Upper lobe of left lung (tissue), 4 donors: Measurements from ENCODE around the gene ABCA7.

Source experiments
- EP300 ChIP-seq, 4 donors: sonication (generic); formaldehyde crosslinking; IDR thresholded peaks; one replicate each; pipeline ENCODE4 v1.5.1; 2017; ENCODE audit warnings: antibody characterized with exemption in 4 of 4, control low read depth in 2 of 4
- POLR2A ChIP-seq, 4 donors: fragments of 450-650 bp; IDR thresholded peaks; one replicate each; pipeline ENCODE4 v1.5.1; 2016 to 2017; ENCODE audit warnings: antibody characterized with exemption in 4 of 4, mild to moderate bottlenecking in 2 of 4
- POLR2AphosphoS5 ChIP-seq, 2 donors: sonication (generic); formaldehyde crosslinking; IDR thresholded peaks; one replicate each; pipeline ENCODE4 v1.5.1; 2017; ENCODE audit warnings: antibody characterized with exemption in 2 of 2
- TF ChIP-seq, protein P1 (sequence below), 6 experiments: fragments of 450-650 bp in 4 of 6; fragments of 200-600 bp in 2 of 6; sonication (generic) in 2 of 6; IDR thresholded peaks; one replicate each; pipeline ENCODE4 v1.5.1; 2016 to 2019; ENCODE audit warnings: antibody characterized with exemption in 6 of 6

DNA sequence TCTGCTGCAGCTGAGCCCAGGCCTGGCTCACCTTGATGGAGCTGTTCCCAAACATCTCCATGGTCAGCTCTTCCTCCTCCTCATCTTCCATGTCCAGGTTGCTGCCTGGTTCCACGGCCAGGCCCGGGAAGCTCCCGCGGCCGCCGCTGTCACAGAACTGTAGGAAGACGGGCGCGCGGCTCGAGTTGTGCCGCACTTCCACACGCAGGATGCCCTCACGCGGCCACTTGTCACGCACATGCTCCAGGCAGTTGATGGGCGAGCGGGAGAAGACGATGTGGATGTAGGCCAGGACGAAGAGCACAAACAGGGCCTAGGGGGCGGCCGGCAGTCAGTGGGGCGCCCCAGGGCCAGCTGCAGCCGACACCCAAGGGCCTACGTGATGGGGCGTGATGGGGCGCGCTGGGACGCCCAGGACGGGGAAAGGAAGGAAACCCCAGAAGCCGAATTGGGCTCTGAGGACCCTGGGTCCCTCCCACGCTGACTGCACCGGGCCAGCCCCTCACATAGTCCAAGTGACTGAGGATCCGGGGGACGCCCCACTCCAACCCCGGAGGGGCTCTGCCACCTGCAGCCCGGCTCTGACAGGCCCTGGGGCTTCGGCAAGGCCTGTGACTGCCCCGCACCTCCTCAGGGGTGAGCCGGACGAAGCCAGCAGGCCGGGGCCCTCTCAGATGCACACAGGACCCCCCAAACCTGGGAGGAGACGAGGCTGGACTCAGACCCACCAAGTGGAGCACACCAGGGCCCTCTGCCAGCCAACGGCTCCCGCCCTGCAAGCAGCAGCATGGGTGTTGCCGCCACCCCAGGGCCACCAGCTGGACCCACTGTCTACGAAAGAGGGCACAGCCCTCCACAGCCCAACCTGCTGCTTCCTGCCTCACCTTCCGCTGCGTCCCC, 25.5 kb upstream of the ABCA7 start:
- TF ChIP-seq POLR2AphosphoS5 (IDR thresholded peaks at IDR 0.05) (no peak), POLR2A (IDR thresholded peaks at IDR 0.05) (no peak), EP300 (IDR thresholded peaks at IDR 0.05) (no peak)
- TF ChIP-seq, protein P1, sequence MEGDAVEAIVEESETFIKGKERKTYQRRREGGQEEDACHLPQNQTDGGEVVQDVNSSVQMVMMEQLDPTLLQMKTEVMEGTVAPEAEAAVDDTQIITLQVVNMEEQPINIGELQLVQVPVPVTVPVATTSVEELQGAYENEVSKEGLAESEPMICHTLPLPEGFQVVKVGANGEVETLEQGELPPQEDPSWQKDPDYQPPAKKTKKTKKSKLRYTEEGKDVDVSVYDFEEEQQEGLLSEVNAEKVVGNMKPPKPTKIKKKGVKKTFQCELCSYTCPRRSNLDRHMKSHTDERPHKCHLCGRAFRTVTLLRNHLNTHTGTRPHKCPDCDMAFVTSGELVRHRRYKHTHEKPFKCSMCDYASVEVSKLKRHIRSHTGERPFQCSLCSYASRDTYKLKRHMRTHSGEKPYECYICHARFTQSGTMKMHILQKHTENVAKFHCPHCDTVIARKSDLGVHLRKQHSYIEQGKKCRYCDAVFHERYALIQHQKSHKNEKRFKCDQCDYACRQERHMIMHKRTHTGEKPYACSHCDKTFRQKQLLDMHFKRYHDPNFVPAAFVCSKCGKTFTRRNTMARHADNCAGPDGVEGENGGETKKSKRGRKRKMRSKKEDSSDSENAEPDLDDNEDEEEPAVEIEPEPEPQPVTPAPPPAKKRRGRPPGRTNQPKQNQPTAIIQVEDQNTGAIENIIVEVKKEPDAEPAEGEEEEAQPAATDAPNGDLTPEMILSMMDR (IDR thresholded peaks at IDR 0.05), result no peak
